Fibroblast of skin of back (primary cell): Measurements from ENCODE around the gene KIAA0408.
"Not testable (repeated sequence)": the region's sequence is repeated elsewhere in the genome, so short reads cannot be mapped to it uniquely, and the experiment has no call there.

ENCODE experiments used
- DNase-seq: peaks from one replicate; pipeline ENCODE4 v3.0.0-alpha.2; 2013

KIAA0408 gene

DNA sequence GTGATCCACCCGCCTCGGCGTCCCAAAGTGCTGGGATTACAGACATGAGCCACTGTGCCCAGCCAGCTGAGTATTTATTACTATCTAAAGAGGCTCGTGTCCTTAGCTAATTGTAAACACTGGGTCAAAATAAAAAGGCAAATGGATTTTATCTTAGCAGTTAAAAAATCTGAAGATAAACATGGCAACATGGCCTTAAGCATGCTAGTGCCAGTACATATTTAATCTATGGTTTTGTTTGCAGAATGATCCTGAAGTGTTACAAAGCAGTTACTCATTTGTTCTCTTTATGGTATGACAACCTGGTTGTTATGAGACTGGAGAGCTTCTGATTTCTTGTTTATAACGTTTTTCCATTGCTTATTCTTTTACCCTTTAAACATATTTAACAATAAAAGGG, 3.9 kb upstream of the KIAA0408 start:
- no peak for DNase-seq

DNA sequence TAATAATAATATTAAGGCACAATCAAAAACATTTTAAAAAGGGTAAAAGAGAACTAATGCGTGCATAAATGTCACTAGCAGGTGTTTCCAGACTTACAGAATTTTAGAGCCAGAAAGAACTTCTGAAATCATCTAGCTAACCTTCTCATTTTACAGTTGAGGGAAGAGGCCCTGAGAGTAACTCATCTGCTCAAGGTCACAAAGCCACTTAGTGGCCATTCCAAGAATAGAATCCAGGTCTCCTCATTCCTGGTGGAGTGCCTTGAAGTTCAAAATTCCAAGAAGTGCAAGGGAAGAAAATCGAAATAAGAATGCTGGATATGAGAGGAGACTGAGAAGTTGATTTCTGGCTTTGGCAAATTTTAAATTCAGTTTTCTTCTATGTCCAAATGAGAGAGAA, 3.2 kb upstream of the KIAA0408 start:
- DNase-seq: no peak

DNA sequence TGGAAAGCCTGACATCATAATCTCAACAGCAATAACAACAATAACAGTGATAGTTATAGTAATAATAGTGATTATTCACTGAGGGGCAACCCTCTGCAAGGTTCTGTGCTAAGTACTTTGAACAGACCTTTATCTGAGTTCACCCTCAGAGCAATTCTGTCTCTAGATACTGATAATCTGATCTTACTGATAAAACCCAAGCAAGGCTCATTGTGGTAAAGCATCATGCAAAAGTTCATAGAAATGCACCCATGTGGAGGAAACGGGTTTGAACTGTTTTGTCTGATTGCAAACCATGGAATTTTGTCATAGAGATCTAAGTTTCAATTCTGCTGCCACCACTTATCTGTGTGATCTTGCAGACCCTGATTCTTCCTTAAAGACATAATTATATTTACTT, 1.3 kb upstream of the KIAA0408 start:
- DNase-seq: no peak

DNA sequence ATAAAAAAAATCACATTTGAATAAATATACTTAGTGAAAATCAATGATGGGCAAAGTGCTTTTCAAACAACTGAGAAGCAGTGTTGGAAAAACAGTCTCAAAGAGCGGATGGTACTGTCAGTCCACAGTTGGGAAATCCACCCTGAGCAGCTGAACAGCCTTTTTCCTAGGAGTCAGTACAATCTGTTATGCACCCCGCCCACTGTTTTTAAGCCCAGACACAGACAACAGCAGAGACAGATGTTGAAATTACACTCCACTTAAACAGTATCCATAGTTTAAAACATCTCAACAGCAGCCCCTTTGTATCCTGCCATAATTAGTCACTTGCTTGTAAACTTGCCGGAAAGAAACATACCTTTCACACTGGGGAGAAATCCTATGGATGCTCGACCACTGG, 372 bp downstream of the KIAA0408 start:
- DNase-seq: no peak

DNA sequence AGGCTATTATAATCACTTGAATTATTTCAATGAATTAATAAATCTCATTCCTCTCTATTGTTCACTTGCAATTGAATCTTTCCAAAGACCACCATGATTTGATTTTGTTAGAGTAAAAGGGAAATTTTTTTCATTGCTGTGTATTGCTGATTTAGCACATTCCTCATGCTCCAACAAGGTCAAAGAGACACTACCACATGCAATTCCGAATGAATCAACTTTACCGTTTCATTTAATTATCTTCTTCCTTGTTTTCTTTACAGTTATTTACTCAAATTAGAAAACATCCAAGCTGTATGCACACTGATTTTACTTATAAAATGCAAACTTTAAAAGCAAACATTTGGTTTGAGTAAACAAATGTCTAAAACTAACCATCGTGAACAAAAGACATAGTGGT, 967 bp downstream of the KIAA0408 start:
- DNase-seq: no peak

DNA sequence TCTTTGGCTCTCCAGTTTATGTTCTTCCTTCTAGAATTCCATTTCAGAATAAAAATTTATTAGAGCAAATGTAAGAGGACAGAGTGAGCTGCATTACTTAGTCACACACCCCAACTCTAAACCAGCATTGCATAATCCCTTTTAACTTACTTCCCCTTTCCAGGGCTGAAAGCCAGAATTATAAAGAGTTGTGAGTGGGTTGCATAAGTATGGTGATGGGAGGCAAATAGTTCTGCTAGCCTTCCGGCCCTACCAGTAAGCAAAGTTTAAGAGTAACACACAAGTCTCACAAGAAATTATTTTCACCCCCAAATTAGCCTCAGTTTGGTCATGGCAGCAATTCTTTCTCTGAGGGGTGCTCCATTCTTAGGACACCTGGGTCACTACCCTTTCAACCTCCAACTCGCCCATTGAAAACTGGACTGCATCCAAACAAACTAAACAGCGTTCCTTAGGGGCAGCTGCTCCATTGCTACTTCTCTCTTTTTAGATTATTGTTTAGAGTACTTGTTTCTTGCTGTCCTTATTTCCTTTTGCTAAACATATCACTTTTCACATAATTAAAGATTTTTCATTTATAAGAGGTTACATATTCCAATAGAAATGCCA, 1.6 kb downstream of the KIAA0408 start:
- no peak for DNase-seq

DNA sequence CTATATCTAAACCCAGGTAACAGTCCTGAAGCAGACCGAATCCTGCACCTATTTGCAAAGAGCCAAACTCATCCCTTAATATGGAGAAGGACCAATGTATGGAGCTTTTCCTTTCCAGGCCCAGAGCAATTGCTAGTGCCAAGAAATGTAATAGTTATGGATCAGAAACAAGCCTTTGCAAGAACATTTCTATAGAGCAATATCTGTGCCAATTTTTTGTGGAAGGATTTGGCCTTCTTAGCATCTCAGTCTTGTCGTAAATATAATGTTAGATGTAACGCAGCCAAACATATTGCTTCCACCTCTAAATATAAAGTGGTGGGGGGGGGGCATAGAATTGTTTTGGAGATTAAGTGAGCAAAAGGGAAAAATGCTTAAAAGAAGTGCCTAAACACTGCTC, 2.7 kb downstream of the KIAA0408 start:
- DNase-seq: no peak

DNA sequence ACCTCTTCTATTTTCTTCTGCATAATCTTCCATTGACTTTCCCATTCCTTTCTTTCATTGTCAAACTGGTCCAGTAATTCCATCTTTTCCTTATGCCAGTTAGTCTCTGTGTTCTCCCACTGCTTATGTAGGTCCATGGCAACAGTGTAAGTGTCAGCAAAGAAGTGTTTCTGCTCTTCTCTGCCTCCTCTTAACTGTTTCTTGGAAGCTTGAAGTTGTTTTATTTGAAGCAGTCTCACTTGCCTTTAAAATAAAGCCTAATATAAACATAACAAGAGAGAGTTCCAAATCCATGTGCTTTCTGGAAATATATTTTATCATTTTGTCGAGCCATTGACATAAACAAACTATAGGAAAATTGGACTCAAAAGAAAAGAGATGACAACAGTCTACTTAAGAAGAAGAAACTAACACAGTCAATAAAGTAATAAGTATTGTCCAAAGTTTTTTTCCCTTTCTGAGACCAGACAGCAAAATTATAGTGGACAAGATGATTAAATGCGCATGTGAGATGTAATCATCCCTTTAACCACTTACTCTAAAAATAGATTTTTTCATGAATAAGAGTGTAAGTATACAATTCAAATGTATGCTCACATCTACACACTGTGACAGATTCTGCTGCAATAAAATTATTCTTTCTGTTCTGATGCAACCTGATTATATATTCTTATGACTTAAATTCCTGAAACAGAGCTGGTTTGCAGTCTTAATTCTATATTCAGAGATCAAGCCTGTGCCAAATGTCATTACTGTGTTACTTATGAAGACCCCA, 5.2 kb downstream of the KIAA0408 start:
- DNase-seq: no peak

DNA sequence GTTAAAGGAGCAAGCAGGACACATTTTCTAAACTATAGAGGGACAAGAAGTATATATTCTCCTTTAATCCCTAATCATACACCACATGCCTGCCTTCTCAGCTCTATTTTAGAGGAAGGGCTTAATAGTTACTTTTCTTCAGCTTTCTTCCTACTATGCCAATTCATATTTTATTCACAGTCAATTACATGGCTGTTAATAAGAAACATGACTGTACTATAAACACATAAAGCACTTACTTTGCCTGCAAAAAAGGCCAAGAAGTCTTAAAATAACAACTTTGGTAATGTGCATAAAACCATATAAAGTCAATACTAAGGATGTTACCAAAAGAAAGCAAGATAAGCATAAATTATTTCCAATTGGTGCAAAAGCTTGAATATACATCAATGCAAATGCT, 6.4 kb downstream of the KIAA0408 start:
- no peak for DNase-seq

DNA sequence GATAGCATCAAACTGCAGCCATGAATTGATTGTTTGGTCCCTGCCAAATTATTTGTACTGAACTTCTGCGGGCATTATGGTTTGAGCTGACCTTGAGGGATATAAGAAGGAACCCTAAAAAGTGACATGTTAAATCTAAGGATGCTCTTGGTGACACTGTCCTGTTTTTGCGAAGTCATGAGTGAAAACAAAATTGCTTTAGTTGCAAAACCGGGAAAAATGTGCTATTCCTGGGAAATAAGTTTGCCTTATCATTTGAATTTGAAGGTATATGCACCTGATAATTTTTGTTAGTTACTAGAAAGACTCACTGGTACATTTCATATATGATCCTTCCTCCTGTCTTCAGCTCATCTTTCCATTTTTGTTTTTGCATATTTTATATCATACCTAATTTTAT, 7.8 kb downstream of the KIAA0408 start:
- DNase-seq: no peak

DNA sequence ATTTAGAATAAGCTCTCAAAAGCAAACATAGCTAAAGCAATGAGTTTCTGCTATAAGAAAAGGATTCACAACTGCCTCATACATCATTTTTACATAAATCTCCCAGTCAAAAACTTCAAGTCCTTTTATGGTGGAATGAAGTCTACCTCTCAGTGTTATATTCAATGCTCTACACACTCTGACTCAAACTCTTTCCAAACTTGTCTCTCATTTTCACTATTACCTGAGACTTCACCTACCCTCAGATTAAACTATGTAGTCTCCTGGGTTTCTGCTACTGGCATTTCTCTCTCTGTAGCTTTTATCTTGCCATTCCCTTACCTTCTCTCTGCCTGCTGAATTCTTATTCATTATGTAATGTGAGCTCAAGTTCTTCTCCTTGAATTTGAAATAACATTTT, 11.4 kb downstream of the KIAA0408 start:
- DNase-seq: no peak

DNA sequence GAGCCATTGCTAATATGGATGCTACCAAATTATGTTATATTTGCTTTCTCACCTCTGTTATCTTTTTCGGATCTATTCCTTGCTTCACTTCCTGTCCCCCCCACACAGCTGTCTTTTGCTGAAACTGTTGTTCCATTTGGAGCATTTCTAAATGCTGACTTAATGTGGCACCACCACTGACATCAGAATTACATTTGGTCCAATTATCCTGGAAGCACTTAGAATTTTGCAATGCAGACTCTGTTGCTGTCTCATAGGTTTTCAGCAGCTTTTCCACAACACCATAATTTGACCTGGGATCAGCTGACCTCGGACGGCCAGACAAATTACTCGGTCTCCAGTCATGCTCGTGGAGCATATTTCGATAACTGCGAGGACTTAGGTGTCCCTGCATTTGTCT, 12.8 kb downstream of the KIAA0408 start:
- DNase-seq: no peak

DNA sequence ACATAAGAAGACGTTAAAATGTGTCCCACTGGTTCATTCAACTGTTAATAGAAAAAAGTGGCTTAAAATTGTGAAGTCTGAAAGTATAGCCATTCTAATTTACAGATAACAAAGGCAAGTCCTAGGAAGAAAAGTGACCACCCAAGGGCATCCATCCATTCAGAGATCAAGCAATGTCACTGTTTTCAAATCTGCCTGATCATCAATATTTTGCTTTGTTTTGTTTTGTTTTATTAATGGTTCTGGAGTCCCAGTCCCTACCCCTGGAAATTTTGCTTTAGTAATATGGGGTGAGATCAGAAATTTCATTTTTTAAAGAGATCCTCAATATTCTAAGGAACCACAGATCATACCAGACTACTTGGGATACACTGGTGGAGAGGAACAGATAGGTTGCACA, 17.3 kb downstream of the KIAA0408 start:
- DNase-seq: no peak

DNA sequence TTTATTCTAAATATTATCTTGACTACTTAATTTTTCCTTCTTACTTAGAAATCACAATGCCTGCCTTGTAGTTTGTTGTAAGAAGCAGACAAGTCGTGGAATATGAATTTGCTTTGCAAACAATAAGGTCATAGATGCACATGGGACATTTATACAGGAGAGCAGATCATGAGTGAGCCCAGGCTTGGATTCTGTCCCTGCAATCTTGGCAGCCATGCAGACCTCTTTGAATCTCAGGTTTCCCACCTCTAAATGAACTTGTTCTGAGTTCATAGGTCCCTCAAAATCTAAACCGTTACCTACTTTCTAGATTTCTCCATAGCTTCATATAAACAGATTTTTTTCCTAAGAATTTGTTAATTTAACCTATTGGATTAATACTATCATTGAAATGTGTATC, 19.5 kb downstream of the KIAA0408 start:
- DNase-seq: no peak

DNA sequence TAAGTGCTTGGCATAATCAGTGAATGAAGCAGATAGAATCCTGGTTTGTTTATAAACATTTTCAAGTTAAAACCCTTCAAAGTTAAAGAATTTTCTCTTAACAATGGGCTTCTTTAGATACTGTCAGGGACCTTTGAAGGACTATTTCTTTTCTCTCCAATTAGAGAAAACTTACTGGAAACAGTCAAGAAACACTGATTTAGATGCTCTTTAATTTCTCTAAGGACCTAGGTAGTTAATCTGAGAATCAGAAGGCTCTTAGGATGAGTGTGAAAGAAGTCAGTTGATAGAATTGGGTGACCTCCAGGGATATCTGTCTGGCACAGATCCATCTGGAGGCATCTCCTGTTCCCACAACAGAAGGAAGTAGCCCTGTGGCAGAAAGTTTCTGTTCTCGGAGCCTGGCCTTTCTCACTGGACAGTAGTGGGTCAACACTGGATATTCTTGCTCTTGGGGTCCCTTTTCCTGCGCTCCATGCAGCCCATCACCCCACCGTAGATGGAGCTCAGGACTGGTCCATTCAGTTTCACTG, 22.5 kb downstream of the KIAA0408 start:
- no peak for DNase-seq

DNA sequence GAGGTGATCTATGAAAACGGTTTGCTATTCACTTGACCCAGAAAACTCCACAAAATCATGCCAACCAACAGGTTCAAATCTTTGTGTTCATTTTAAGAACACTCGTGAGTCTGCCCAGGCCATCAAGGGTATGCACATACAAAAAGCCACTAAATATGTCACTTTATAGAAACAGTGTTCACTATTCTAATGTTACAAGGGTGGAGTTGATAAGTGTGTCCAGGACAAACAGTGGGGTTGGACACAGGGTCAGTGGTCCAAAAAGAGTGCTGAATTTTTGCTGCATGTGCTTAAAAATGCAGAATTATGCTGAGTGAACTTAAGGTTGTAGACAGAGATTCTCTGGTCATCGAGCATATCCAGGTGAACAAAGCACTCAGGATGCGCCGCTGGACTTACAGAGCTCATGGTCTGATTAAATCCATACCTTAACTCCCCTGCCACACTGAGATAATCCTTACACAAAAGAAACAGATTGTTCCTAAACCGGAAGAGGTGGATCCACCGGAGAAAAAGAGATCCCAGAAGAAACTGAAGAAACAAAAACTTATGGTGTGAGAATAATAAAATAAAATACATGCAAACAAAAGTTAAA, 23.5 kb downstream of the KIAA0408 start:
- no peak for DNase-seq

DNA sequence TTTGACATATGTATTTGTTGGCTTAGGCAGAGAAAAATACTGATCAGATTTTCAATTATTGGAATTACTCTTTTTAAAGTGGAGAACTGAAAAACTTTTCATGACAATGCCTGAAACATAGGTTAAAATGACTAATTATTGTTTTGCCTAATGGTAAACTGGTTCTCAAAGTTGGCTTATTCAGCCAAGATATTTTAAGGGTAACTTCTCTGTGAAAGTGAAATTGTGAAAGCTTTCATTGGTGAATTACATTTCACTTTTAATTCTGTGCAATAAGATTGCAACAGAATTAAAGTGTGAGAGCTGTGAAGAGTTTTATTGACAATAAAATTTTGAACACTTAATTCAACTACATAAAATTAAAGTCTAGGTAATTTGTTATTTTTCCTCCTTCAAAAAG, 24.5 kb downstream of the KIAA0408 start:
- no peak for DNase-seq

DNA sequence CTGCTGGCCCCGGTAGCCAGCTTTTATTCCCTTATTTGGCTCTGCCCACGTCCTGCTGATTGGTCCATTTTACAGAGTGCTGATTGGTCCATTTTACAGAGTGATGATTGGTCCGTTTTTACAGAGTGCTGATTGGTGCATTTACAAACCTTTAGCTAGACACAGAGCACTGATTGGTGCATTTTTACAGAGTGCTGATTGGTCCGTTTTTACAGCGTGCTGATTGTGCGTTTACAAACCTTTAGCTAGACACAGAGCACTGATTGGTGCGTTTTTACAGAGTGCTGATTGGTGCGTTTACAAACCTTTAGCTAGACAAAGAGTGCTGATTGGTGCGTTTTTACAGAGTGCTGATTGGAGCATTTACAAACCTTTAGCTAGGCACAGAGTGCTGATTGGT, 30.6 kb downstream of the KIAA0408 start:
- not testable (repeated sequence) for DNase-seq

DNA sequence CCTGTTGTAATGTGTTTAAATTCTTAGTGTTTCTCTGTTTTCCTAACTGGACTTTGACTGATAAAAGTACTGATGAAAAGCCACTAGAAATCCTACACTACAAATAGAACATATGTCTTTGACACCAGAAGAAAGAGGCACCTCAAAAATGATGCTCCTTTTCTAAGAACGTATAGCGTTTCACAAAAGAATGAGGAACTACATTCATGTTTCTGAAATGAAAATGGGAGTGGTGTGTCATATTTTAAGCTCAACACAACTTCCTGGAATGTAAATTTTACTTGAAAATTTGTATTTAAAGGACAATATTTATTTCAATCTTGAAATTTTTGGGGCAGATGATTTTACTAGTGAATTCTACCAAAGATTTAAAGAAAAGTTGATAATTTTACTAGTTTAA, 35.3 kb downstream of the KIAA0408 start:
- DNase-seq: peak; percentile 12

DNA sequence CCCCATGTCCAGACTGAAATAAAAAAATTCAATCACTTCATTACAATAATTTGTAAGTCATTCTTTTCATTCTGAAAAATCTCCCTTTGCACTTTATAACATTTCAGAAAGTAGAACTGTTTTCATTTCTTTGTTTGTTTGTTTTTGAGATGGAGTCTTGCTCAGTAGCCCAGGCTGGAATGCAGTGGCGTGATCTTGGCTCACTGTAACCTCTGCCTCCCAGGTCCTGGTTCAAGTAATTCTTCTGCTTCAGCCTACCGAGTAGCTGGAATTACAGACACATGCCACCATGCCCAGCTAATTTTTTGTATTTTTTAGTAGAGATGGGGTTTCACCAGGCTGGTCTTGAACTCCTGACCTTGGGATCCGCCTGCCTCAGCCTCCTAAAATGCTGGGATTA, 38.0 kb downstream of the KIAA0408 start:
- DNase-seq: not testable (repeated sequence)

DNA sequence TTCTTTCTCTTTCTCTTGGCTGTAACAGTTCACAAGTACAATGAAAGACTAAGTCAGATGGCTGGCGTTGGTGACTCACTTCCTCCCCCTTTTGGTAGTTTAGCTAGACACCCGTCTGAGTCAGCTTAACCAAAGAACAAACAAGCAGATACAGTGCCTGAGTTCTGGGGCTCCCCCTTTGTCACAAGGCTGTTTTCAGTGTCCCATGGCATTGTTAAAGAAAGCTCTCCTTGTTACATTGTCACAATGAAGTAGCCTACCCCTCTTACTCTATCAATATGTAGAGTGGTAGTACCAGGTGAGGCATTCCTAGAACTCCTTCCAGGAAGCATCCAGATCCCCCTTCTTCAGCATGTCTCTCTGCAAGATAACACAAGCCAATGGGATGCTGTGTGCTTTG, 38.6 kb downstream of the KIAA0408 start:
- DNase-seq: peak; percentile 95

DNA sequence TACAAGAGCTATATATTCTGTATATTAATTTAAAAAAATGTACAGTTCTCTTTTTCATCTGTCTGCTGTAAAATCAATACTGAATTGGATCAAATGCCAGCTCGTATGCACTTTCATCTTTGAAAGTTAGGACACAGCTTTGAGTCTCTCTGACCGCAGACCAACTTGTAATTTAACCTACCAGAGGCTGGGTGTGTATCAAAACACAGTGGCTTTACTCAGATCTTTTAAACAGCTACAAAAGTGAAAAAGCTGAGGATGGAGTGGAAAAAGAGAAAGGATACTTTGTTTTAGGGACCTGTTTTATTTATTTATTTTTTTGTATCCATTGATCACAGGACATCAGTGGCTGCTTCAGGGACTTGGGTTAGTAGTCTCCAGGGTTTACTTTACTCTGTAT, 44.1 kb downstream of the KIAA0408 start:
- DNase-seq: no peak

DNA sequence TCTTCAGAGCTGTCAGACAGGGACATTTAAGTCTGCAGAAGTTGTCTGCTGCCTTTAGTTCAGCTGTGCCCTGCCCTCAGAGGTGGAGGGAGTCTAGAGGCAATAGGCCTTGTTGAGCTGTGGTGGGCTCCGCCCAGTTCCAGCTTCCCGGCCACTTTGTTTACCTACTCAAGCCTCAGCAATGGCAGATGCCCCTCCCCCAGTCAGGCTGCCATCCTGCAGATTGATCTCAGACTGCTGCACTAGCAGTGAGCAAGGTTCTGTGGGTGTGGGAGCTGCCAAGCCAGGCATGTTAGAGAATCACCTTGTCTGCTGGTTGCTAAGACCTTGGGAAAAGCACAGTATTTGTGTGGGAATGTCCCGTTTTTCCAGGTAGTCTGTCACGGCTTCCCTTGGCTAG, 46.1 kb downstream of the KIAA0408 start:
- DNase-seq: not testable (repeated sequence)

DNA sequence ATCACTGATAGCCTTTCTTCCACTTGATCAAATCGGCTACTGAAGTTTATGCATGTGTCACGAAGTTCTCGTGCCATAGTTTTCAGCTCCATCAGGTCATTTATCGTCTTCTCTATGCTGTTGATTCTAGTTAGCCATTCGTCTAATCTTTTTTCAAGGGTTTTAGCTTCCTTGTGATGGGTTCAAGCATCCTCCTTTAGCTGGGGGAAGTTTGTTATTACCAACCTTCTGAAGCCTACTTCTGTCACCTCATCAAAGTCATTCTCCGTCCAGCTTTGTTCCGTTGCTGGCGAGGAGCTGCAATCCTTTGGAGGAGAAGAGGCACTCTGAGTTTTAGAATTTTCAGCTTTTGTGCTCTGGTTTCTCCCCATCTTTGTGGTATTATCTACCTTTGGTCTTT, 47.2 kb downstream of the KIAA0408 start:
- not testable (repeated sequence) for DNase-seq
